ENCODE measurements around the gene SYT3. TPM values are rescaled to one million over a fixed set of nuclear protein-coding genes. Genes with fewer than 3 reads are reported as not detected.

The SYT3 gene
- total and polyA plus RNA-seq, 2 donors (not counting 3 experiments of a cell fraction or from before 2014, with no cell fraction given): 0.11 to 0.53 TPM

GRCh38 chr19:50669302-50670101 is 29.8 kb upstream of the SYT3 start:
- Histone ChIP-seq H3K4me3 (replicated peaks in 1 of 3; ENCODE audit: insufficient read depth in 1 of 3, low read depth in 1 of 3, low read length in 3 of 3) (no peak overlapping the region), H3K27ac (ENCODE audit: insufficient read depth, low read depth, low read length) (no peak overlapping the region), H3K9ac (replicated peaks; ENCODE audit: extremely low read depth, insufficient read depth, low read length) (no peak overlapping the region), H3K27me3 (ENCODE audit: control insufficient read depth in 2 of 2, insufficient read depth in 2 of 2, low read length in 2 of 2) (peaks cover 21 to 31% of the 10 kb centered on the region in 2 experiments), H3K36me3 (ENCODE audit: control insufficient read depth in 2 of 2, extremely low read depth in 1 of 2, insufficient read depth in 2 of 2, low read length in 2 of 2) (no peaks in the 10 kb centered on the region), H4K20me1 (replicated peaks; ENCODE audit: control insufficient read depth, extremely low read depth, insufficient read depth, low read length) (no peaks in the 10 kb centered on the region), H3K9me3 (replicated peaks; ENCODE audit: control insufficient read depth, insufficient read depth, low read length) (no peaks in the 10 kb centered on the region), H3K4me2 (ENCODE audit: insufficient read depth, low read length) (no peak overlapping the region), H3K9me1 (replicated peaks; ENCODE audit: control insufficient read depth, extremely low read depth, insufficient read depth, low read length) (no peaks in the 10 kb centered on the region), H3K4me1 (ENCODE audit: control insufficient read depth, extremely low read depth, insufficient read depth, low read length) (no peaks in the 10 kb centered on the region), H3K79me2 (ENCODE audit: control insufficient read depth, insufficient read depth, low read length) (no peaks in the 10 kb centered on the region), H2AFZ (ENCODE audit: low read depth, low read length) (no peak overlapping the region)
- peak; percentile 60 for FAIRE-seq
- POLR2A ChIA-PET: no interaction called here
- dilution Hi-C loops (cut with MboI; ENCODE audit: extremely low pct_ligation_motif_present, low sequenced_read_pairs) (no loop called here), intact Hi-C loops (cut with micrococcal nuclease) (loop anchor here (1.0 to 2.0 kb wide), 2 partner anchors 35 to 114 kb away; no protein-coding TSS in a partner anchor)
- TF ChIP-seq CTCF (IDR thresholded peaks at IDR 0.05; ENCODE audit: extremely low read depth in 1 of 2, insufficient read depth in 1 of 2, low read depth in 1 of 2, low read length in 2 of 2) (peak; percentile 75 to 76), GATA2 (IDR thresholded peaks at IDR 0.05; ENCODE audit: insufficient read depth, insufficient read length, low read depth, low read length) (no peak), EZH2 (IDR thresholded peaks at IDR 0.05; ENCODE audit: borderline replicate concordance, low read depth, low read length, severe bottlenecking) (no peak), FOS (IDR thresholded peaks at IDR 0.05; ENCODE audit: borderline replicate concordance, insufficient read depth, low read length) (no peak)
- TF ChIP-seq, protein P1, sequence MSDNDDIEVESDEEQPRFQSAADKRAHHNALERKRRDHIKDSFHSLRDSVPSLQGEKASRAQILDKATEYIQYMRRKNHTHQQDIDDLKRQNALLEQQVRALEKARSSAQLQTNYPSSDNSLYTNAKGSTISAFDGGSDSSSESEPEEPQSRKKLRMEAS (IDR thresholded peaks at IDR 0.05; ENCODE audit: insufficient read depth, insufficient read length): no peak
- DNase-seq (ENCODE audit: low read depth, low spot score): peak; percentile 31
- no TSS peak for BruUV-seq (replicated peaks)
- CTCF ChIA-PET: interaction anchor here (0.8 to 3.4 kb wide), 25 partner anchors 12 to 301 kb away, joined by 3 to 83 read pairs (median 6); partner anchors contain the start of genes C19orf81 and CLEC11A
